Measurements from ENCODE around the gene DHX15. TPM values are rescaled to one million over a fixed set of nuclear protein-coding genes. Genes with fewer than 3 reads are reported as not detected.

Gene DHX15
- total RNA-seq, 2 donors from 2014 or later = 193 to 195 TPM

DNA sequence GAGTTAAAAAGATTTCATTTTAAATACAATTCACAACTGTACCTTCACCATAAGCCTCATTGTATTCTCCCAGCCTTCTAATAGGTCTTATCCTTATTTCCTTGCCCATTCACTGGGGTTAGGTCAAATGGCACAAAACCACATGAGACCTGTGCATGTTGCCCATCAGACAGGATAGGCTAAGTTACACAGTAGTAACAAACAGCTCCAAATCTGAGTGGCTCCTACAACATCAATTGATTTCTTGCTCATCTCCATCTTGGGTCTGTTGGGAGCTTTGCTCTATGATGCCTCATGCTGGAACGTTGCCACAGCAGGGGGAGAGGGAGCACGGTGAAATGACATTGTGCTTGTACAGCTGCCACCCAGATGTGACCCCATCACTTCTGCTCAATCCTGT, 70.6 kb downstream of the DHX15 start:
- no peak overlapping the region for H3K4me3 ChIP-seq (ENCODE audit: low read length)
- H3K4me1 ChIP-seq (ENCODE audit: control insufficient read depth, insufficient read depth, low read length) = peaks cover 5% of the 10 kb centered on the region
- Mint-ChIP-seq H3K27ac (no peak overlapping the region), H3K36me3 (ENCODE audit: low read depth) (peaks cover 29% of the 10 kb centered on the region), H3K9me3 (no peaks in the 10 kb centered on the region), H3K27me3 (ENCODE audit: insufficient read depth) (no peaks in the 10 kb centered on the region), H3K4me1 (peaks cover 24% of the 10 kb centered on the region), H3K4me3 (no peak overlapping the region)
- no peaks in the 10 kb centered on the region for H3K9me3 ChIP-seq (ENCODE audit: control insufficient read depth, low read length)
- H3K9ac ChIP-seq (ENCODE audit: extremely low read depth, low read length, poor library complexity, severe bottlenecking) = no peak overlapping the region
- TF ChIP-seq, protein P1, sequence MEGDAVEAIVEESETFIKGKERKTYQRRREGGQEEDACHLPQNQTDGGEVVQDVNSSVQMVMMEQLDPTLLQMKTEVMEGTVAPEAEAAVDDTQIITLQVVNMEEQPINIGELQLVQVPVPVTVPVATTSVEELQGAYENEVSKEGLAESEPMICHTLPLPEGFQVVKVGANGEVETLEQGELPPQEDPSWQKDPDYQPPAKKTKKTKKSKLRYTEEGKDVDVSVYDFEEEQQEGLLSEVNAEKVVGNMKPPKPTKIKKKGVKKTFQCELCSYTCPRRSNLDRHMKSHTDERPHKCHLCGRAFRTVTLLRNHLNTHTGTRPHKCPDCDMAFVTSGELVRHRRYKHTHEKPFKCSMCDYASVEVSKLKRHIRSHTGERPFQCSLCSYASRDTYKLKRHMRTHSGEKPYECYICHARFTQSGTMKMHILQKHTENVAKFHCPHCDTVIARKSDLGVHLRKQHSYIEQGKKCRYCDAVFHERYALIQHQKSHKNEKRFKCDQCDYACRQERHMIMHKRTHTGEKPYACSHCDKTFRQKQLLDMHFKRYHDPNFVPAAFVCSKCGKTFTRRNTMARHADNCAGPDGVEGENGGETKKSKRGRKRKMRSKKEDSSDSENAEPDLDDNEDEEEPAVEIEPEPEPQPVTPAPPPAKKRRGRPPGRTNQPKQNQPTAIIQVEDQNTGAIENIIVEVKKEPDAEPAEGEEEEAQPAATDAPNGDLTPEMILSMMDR (conservative IDR thresholded peaks at IDR 0.05) = no peak
- H3K27ac ChIP-seq (ENCODE audit: low read depth, low read length) = no peak overlapping the region
- H3K27me3 ChIP-seq (ENCODE audit: control insufficient read depth, insufficient read depth, low read length, poor library complexity, severe bottlenecking) = no peaks in the 10 kb centered on the region
- WGBS, 2 experiments (ENCODE audit: insufficient coverage in 1 of 2, insufficient read length in 1 of 2) = 93 to 94% methylated on average over 2 of the region's 2 CpGs
- peaks cover 44% of the 10 kb centered on the region for H3K36me3 ChIP-seq (ENCODE audit: control insufficient read depth, insufficient read depth, low read length)
- no peak for DNase-seq

DNA sequence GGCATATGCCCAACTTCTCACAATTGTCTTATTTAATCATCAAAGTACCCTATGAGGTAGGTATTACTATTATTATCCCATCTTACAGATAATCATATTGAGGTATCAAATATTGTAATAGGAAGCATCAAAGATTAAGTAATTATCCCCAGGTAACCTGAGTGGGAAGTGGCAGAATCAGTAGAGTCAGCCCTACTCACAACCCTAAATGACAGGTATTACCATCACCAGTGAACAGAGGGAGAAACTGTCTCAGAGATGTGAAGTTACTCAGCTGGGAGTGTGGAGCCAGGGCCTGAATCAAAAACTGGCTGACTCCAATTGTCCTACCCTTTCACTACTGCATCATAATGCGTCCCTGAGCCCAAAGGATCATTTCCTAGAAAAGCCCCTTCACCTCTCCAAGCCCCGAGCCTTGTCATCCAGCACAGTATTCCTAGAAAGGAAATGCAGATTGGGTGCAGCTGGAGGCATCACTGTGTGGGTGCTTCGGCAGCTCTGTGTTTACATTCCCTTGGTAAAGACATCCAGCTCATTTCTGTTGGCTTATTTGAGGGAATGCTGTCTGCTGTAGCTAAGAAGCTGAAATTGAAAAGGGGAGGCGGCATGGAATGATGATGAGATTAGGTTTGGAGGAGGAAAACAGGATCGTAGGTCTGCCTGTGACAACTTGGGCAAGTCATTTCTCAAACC, 72.8 kb downstream of the DHX15 start:
- Mint-ChIP-seq H3K9me3 (no peaks in the 10 kb centered on the region), H3K27ac (peak overlapping the region; percentile 37), H3K27me3 (ENCODE audit: insufficient read depth) (no peaks in the 10 kb centered on the region), H3K4me1 (peaks cover 25% of the 10 kb centered on the region), H3K36me3 (ENCODE audit: low read depth) (peaks cover 34% of the 10 kb centered on the region), H3K4me3 (no peak overlapping the region)
- Histone ChIP-seq H3K36me3 (ENCODE audit: control insufficient read depth, insufficient read depth, low read length) (peaks cover 26% of the 10 kb centered on the region), H3K4me1 (ENCODE audit: control insufficient read depth, insufficient read depth, low read length) (no peaks in the 10 kb centered on the region), H3K27me3 (ENCODE audit: control insufficient read depth, insufficient read depth, low read length, poor library complexity, severe bottlenecking) (no peaks in the 10 kb centered on the region), H3K9me3 (ENCODE audit: control insufficient read depth, low read length) (no peaks in the 10 kb centered on the region), H3K4me3 (ENCODE audit: low read length) (no peak overlapping the region), H3K27ac (ENCODE audit: low read depth, low read length) (no peak overlapping the region), H3K9ac (ENCODE audit: extremely low read depth, low read length, poor library complexity, severe bottlenecking) (no peak overlapping the region)
- 91 to 100% methylated on average over 1 to 5 of the region's 5 CpGs for WGBS, 2 experiments (ENCODE audit: insufficient coverage in 1 of 2, insufficient read length in 1 of 2)
- TF ChIP-seq, protein P1 (conservative IDR thresholded peaks at IDR 0.05) = no peak
- peak; percentile 65 for DNase-seq

- Histone ChIP-seq H3K4me1 (ENCODE audit: control insufficient read depth, insufficient read depth, low read length) (no peaks in the 10 kb centered on the region), H3K9ac (ENCODE audit: extremely low read depth, low read length, poor library complexity, severe bottlenecking) (no peak overlapping the region), H3K4me3 (ENCODE audit: low read length) (no peak overlapping the region), H3K27me3 (ENCODE audit: control insufficient read depth, insufficient read depth, low read length, poor library complexity, severe bottlenecking) (no peaks in the 10 kb centered on the region), H3K27ac (ENCODE audit: low read depth, low read length) (no peak overlapping the region), H3K36me3 (ENCODE audit: control insufficient read depth, insufficient read depth, low read length) (peaks cover 25% of the 10 kb centered on the region), H3K9me3 (ENCODE audit: control insufficient read depth, low read length) (no peaks in the 10 kb centered on the region)
- H3K9me3 Mint-ChIP-seq = no peaks in the 10 kb centered on the region
- peaks cover 29% of the 10 kb centered on the region for H3K4me1 Mint-ChIP-seq
- H3K36me3 Mint-ChIP-seq (ENCODE audit: low read depth) = peaks cover 33% of the 10 kb centered on the region
- H3K27ac Mint-ChIP-seq = no peak overlapping the region
- no peak for DNase-seq
- TF ChIP-seq, protein P1 (conservative IDR thresholded peaks at IDR 0.05) = no peak
- WGBS, 2 experiments (ENCODE audit: insufficient coverage in 1 of 2, insufficient read length in 1 of 2) = 93 to 95% methylated on average over 3 to 5 of the region's 5 CpGs
- H3K27me3 Mint-ChIP-seq (ENCODE audit: insufficient read depth) = no peaks in the 10 kb centered on the region
- no peak overlapping the region for H3K4me3 Mint-ChIP-seq
Measured at GRCh38 chr4:24510091-24510490, 74.3 kb downstream of the DHX15 start.
